Kidney (tissue), 14 donors: Measurements from ENCODE around the gene RAB29. TPM values are rescaled to one million over a fixed set of nuclear protein-coding genes. Genes with fewer than 3 reads are reported as not detected.

ENCODE experiments used
- DNase-seq, 5 donors: peaks; one replicate each; pipeline ENCODE4 v3.0.0-alpha.2; 2013 to 2020
- FAIRE-seq: peaks from 2 replicates; lab custom pipeline; 2012; peaks lifted over from hg19 to GRCh38; lab: Jason Lieb, UNC
- H3K27ac ChIP-seq, 2 donors: one replicate each; pipeline ENCODE4 v1.7.0; 2013; ENCODE audit warnings: low read depth in 2 of 2, low read length in 2 of 2, inconsistent platforms in 1 of 2
- H3K27me3 ChIP-seq: one replicate; pipeline ENCODE4 v1.7.1; 2013; ENCODE audit warnings: low read length, inconsistent platforms; ENCODE audit not compliant: control insufficient read depth, insufficient read depth
- H3K36me3 ChIP-seq, 3 donors: one replicate each; pipeline versions ENCODE4 v1.7.0 to v1.7.1; 2013; ENCODE audit warnings: low read length in 3 of 3, control low read depth in 1 of 3, inconsistent platforms in 1 of 3; ENCODE audit not compliant: insufficient read depth in 3 of 3, control insufficient read depth in 2 of 3
- H3K4me1 ChIP-seq, 3 donors: one replicate each; pipeline versions ENCODE4 v1.7.0 to v1.7.1; 2013; ENCODE audit warnings: low read length in 3 of 3, inconsistent platforms in 1 of 3, low read depth in 1 of 3; ENCODE audit not compliant: control insufficient read depth in 2 of 3, insufficient read depth in 2 of 3
- H3K4me3 ChIP-seq, 3 donors: one replicate each; pipeline versions ENCODE4 v1.7.0 to v1.8.1; 2013; ENCODE audit warnings: low read length in 3 of 3, control low read depth in 1 of 3, inconsistent platforms in 1 of 3
- H3K9ac ChIP-seq, 3 donors: one replicate each; pipeline versions ENCODE4 v1.7.0 to v1.7.1; 2013; ENCODE audit warnings: low read length in 3 of 3, control low read depth in 1 of 3, inconsistent platforms in 1 of 3
- H3K9me3 ChIP-seq, 3 donors: one replicate each; pipeline versions ENCODE4 v1.7.0 to v1.7.1; 2013; ENCODE audit warnings: low read length in 3 of 3, control low read depth in 1 of 3, inconsistent platforms in 1 of 3; ENCODE audit not compliant: control insufficient read depth in 2 of 3, insufficient read depth in 1 of 3
- intact Hi-C: fragments of 100-400 bp; cut with DNase I; formaldehyde crosslinking; loops from one replicate; pipeline ENCODE4 v1.11.1; 2022
- polyA plus RNA-seq: library from polyadenylated mRNA; stranded (reverse); fragments of 350-450 nt; fragmentation: Illumina TruSeq; extraction: RNeasy Lipid Tissue Mini Kit (QIAGEN cat#74804); gene quantifications from one replicate; pipeline ENCODE4 v1.2.3, GENCODE V29; 2014; ENCODE audit warnings: low read depth, low replicate concordance; ENCODE audit not compliant: insufficient read depth
- total RNA-seq: library from RNA; stranded (reverse); fragmentation: NEBNext Ultra II Directional; extraction: Animal tissue kit (Norgen Biotek cat#: 25700); gene quantifications from one replicate; pipeline ENCODE4 v1.2.1, GENCODE V29; 2021
- TF ChIP-seq, protein P1 (sequence below): IDR thresholded peaks from 3 replicates; pipeline ENCODE4 v1.5.1; 2012; ENCODE audit warnings: mild to moderate bottlenecking, moderate library complexity, borderline replicate concordance; ENCODE audit not compliant: insufficient read depth; ENCODE audit errors: extremely low read depth
- donor health status: control.
- donor health status: control.
- donor health status: control.
- donor health status: control.
- donor health status: control.
- donor health status: DM: yes; HTN: yes; CAD: no.
- donor health status: Normal renal cell carcinoma (clear cell type).

RAB29 gene
- total and polyA plus RNA-seq, 2 donors from 2014 or later: 25.9 to 52.4 TPM

DNA sequence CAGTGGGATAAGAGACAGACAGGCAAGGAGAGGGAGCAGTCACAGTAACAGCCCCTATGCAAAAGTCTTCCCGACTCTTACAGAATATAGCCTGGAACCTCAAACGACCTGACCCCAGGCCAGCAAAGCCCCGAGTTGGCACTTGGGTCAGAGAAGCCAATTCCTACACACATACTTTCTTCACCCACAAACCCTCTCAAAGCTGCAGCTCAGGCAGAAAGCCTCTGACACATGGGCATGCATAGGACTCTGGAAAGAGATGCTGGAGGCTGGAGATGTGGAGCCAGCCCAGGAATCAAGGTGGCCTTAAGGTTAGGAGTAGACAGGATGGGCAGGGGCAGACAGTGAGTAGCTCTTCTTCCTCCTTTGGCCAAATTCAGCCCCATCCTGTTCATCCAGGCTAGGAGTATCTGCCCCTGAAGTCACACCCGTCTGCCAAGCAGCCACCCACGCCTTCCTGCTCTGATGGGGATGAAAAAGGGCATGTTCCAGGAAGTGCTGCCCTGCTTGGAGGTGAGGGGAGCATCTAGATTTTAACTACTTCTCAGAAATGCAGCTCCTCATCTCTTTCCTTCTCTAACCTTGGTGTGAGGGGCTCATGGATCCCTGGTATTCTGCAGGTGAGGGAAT is 29.9 kb upstream of the RAB29 start:
- no peaks in the 10 kb centered on the region for H3K9me3 ChIP-seq
- no peaks in the 10 kb centered on the region for H3K27me3 ChIP-seq
- no peak overlapping the region for H3K4me3 ChIP-seq
- intact Hi-C loops: no loop called here
- TF ChIP-seq, protein P1, sequence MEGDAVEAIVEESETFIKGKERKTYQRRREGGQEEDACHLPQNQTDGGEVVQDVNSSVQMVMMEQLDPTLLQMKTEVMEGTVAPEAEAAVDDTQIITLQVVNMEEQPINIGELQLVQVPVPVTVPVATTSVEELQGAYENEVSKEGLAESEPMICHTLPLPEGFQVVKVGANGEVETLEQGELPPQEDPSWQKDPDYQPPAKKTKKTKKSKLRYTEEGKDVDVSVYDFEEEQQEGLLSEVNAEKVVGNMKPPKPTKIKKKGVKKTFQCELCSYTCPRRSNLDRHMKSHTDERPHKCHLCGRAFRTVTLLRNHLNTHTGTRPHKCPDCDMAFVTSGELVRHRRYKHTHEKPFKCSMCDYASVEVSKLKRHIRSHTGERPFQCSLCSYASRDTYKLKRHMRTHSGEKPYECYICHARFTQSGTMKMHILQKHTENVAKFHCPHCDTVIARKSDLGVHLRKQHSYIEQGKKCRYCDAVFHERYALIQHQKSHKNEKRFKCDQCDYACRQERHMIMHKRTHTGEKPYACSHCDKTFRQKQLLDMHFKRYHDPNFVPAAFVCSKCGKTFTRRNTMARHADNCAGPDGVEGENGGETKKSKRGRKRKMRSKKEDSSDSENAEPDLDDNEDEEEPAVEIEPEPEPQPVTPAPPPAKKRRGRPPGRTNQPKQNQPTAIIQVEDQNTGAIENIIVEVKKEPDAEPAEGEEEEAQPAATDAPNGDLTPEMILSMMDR: no peak
- H3K36me3 ChIP-seq: peaks cover 0 to 5% (median 0%) of the 10 kb centered on the region in 3 donors
- no peak overlapping the region for H3K27ac ChIP-seq
- H3K4me1 ChIP-seq: peaks cover 0 to 22% (median 17%) of the 10 kb centered on the region in 3 donors
- H3K9ac ChIP-seq: no peak overlapping the region
- FAIRE-seq (no peak), DNase-seq (no peak)

DNA sequence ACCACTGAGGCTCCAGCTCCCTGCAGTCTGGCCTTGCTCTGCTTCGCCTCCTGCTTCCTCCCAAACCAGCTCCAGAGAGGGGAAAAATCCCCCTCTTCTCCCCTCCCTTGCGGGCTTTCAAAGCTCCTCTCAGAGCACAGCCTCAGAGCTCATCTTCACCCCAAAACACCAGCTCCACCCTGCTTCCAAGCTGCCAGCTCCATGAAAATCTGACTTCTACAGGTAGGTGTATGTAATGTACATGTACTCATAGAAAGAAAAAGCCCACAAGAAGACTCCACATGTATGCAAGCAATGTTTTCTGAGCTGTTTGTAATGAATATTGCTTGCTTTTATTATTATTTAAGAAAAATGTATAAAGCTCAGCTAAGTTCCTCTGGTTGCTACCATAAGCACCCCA is 29.3 kb upstream of the RAB29 start:
- intact Hi-C loops: no loop called here
- TF ChIP-seq, protein P1: no peak
- no peak overlapping the region for H3K27ac ChIP-seq

DNA sequence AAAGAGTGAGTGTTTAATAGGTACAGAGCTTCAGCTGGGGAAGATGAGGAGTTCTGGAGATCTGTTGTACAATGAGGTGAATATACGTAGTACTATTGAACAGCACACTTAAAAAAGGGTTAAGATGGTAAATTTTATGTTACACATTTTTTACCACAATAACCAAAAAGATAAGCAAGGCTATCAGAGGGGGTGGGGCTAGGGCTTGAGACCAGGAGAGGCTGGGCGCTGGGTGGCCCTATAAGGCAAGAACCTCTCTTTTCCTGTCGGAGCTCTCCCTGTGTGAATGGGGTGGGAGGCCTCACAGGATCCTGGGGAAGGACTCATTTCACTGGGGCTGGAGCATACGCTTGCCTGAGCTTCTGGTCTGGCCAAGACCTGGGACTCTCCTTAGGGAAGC is 28.7 kb upstream of the RAB29 start:
- TF ChIP-seq, protein P1: no peak
- intact Hi-C loops: no loop called here
- FAIRE-seq: no peak
- no peaks in the 10 kb centered on the region for H3K27me3 ChIP-seq
- H3K4me3 ChIP-seq: no peak overlapping the region
- H3K27ac ChIP-seq: no peak overlapping the region
- H3K36me3 ChIP-seq: peaks cover 0 to 12% (median 5%) of the 10 kb centered on the region in 3 donors
- H3K9ac ChIP-seq: no peak overlapping the region
- H3K9me3 ChIP-seq: no peaks in the 10 kb centered on the region
- no peak for DNase-seq
- peaks cover 0 to 18% (median 8%) of the 10 kb centered on the region in 3 donors for H3K4me1 ChIP-seq

More for the DNA sequence above, 29.3 kb upstream of the RAB29 start:
- Histone ChIP-seq H3K36me3 (peaks cover 0 to 6% (median 0%) of the 10 kb centered on the region in 3 donors), H3K4me1 (peaks cover 0 to 18% (median 13%) of the 10 kb centered on the region in 3 donors), H3K27me3 (no peaks in the 10 kb centered on the region), H3K9me3 (no peaks in the 10 kb centered on the region), H3K9ac (no peak overlapping the region), H3K4me3 (no peak overlapping the region)
- DNase-seq: no peak
- FAIRE-seq: no peak

DNA sequence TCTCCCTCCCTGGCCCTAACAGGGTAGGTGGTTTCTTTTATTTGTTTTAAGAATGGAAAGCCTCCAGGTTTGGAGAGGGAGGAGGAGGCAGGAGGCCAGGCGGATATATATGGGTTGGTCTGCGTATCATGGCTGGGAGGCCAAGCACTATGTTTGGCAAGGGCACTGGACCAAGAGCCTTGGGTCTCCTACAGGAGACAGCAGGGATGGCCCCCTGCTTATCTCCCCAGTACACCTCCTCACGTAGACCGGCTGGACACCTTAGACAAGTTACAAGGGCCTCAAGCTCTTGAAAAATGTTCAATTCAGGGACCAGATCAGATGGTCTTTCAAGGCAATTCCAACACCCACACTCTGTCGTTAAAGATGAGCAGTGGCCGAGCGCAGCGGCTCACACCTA is 26.8 kb upstream of the RAB29 start:
- H3K36me3 ChIP-seq: peaks cover under 1 to 31% (median 21%) of the 10 kb centered on the region in 3 donors
- no peaks in the 10 kb centered on the region for H3K9me3 ChIP-seq
- H3K4me1 ChIP-seq: peaks cover 0 to 10% (median 0%) of the 10 kb centered on the region in 3 donors
- no peak overlapping the region for H3K4me3 ChIP-seq
- FAIRE-seq (no peak), DNase-seq (no peak)
- intact Hi-C loops: no loop called here
- H3K9ac ChIP-seq: no peak overlapping the region
- TF ChIP-seq, protein P1: no peak
- no peak overlapping the region for H3K27ac ChIP-seq
- no peaks in the 10 kb centered on the region for H3K27me3 ChIP-seq
